ENCODE results near the gene SPN. TPM values are rescaled to one million over a fixed set of nuclear protein-coding genes. Genes with fewer than 3 reads are reported as not detected.

The SPN gene
- total RNA-seq, 4 donors from 2014 or later, result 1.2 to 2.3 (median 2.0) TPM; not detected in 1

GRCh38 chr16:29674188-29674587 is 11.1 kb downstream of the SPN start:
- 24% methylated on average over 3 of the region's 13 CpGs; no CpG with 5 or more reads in 1 of the 2 donors for WGBS, 2 donors (ENCODE audit: low coverage in 1 of 2)
- no peaks in the 10 kb centered on the region for H3K27me3 ChIP-seq
- H3K9me3 ChIP-seq, result no peaks in the 10 kb centered on the region
- peaks cover 0 to 14% (median under 1%) of the 10 kb centered on the region in 3 donors for H3K4me1 ChIP-seq
- no peak for TF ChIP-seq POLR2A (IDR thresholded peaks at IDR 0.05)
- TF ChIP-seq POLR2AphosphoS5 (IDR thresholded peaks at IDR 0.05), result peak; percentile 10
- TF ChIP-seq CTCF (IDR thresholded peaks at IDR 0.05), result peak in 1 of 4 experiments; percentile 23
- no peak for TF ChIP-seq EP300 (IDR thresholded peaks at IDR 0.05)
- no peaks in the 10 kb centered on the region for H3K36me3 ChIP-seq
- no peak overlapping the region for H3K4me3 ChIP-seq
- ATAC-seq, result peak; percentile 50
- H3K27ac ChIP-seq, result peak overlapping the region in 1 of 4 donors; percentile 29

- TF ChIP-seq POLR2A (IDR thresholded peaks at IDR 0.05) (no peak), POLR2AphosphoS5 (IDR thresholded peaks at IDR 0.05) (no peak), CTCF (IDR thresholded peaks at IDR 0.05) (no peak), EP300 (IDR thresholded peaks at IDR 0.05) (no peak)
- H3K4me1 ChIP-seq, result peaks cover 0 to 24% (median 3%) of the 10 kb centered on the region in 3 donors
- H3K36me3 ChIP-seq, result no peaks in the 10 kb centered on the region
- H3K9me3 ChIP-seq, result no peaks in the 10 kb centered on the region
- no peak overlapping the region for H3K27ac ChIP-seq
- 36 to 58% methylated on average over 2 to 3 of the region's 3 CpGs for WGBS, 2 donors (ENCODE audit: low coverage in 1 of 2)
- H3K27me3 ChIP-seq, result no peaks in the 10 kb centered on the region
- peak; percentile 40 for ATAC-seq
- no peak overlapping the region for H3K4me3 ChIP-seq
Observed at GRCh38 chr16:29675811-29676643, 13.0 kb downstream of the SPN start.

GRCh38 chr16:29676989-29677785 is 14.1 kb downstream of the SPN start:
- no peak overlapping the region for H3K4me3 ChIP-seq

GRCh38 chr16:29678691-29679267 is 15.7 kb downstream of the SPN start, which contains the start of gene QPRT:
Gene QPRT, plus strand, starts transcription at chr16:29679180. Its CDS starts 18 bp downstream, at chr16:29679198.
- peak; percentile 44 for ATAC-seq
- WGBS, 2 donors (ENCODE audit: low coverage in 1 of 2), result 20% methylated on average over 1 of the region's 5 CpGs; no CpG with 5 or more reads in 1 of the 2 donors

More at GRCh38 chr16:29676989-29677785, 14.1 kb downstream of the SPN start:
- Histone ChIP-seq H3K36me3 (no peaks in the 10 kb centered on the region), H3K27ac (no peak overlapping the region), H3K9me3 (no peaks in the 10 kb centered on the region), H3K4me1 (peaks cover 0 to 24% (median 3%) of the 10 kb centered on the region in 3 donors), H3K27me3 (peaks cover 3% of the 10 kb centered on the region)
- ATAC-seq, result no peak
- WGBS, 2 donors (ENCODE audit: low coverage in 1 of 2), result 81 to 92% methylated on average over 3 to 19 of the region's 23 CpGs
- TF ChIP-seq CTCF (IDR thresholded peaks at IDR 0.05), result no peak
- no peak for TF ChIP-seq POLR2AphosphoS5 (IDR thresholded peaks at IDR 0.05)
- no peak for TF ChIP-seq EP300 (IDR thresholded peaks at IDR 0.05)
- no peak for TF ChIP-seq POLR2A (IDR thresholded peaks at IDR 0.05)

More at GRCh38 chr16:29678691-29679267, 15.7 kb downstream of the SPN start, which contains the start of gene QPRT:
- H3K9me3 ChIP-seq, result no peaks in the 10 kb centered on the region
- H3K36me3 ChIP-seq, result no peaks in the 10 kb centered on the region
- H3K27ac ChIP-seq, result peak within 1 kb of the TSS in 2 of 4 donors; percentile 16 to 37
- H3K27me3 ChIP-seq, result peaks cover 6% of the 10 kb centered on the region
- no peak for TF ChIP-seq POLR2A (IDR thresholded peaks at IDR 0.05)
- TF ChIP-seq POLR2AphosphoS5 (IDR thresholded peaks at IDR 0.05), result no peak
- no peak for TF ChIP-seq EP300 (IDR thresholded peaks at IDR 0.05)
- no peak for TF ChIP-seq CTCF (IDR thresholded peaks at IDR 0.05)
- peak within 1 kb of the TSS in 1 of 2 donors; percentile 36 for H3K4me3 ChIP-seq
- H3K4me1 ChIP-seq, result peaks cover 0 to 24% (median 3%) of the 10 kb centered on the region in 3 donors
